ENCODE data around the gene CSDE1. TPM values are rescaled to one million over a fixed set of nuclear protein-coding genes. Genes with fewer than 3 reads are reported as not detected.
A peak's percentile ranks its signal among the peaks of the same experiment; 100 is the strongest.

CSDE1 gene
- total RNA-seq, 1 donor from 2014 or later = 900 TPM

- DNase-seq (ENCODE audit: low spot score) = peak; percentile 97
- intact Hi-C loops (cut with DNase I) = loop anchor here (10.0 kb wide), 2 partner anchors 156 to 326 kb away; partner anchors contain the start of gene TRIM33
Measured at GRCh38 chr1:114670083-114671010, 87.4 kb downstream of the CSDE1 start.

- intact Hi-C loops (cut with DNase I) = loop anchor here (2.0 to 10.0 kb wide), 3 partner anchors 47 to 325 kb away; partner anchors contain the start of genes NRAS and TRIM33
Measured at GRCh38 chr1:114669562-114670082, 88.2 kb downstream of the CSDE1 start, which contains the start of gene DENND2C. DENND2C (minus strand) TSS chr1:114670049; CDS start chr1:114625984, 44,065 bp downstream.

GRCh38 chr1:114668784-114669561 lies 88.8 kb downstream of the CSDE1 start:
- intact Hi-C loops (cut with DNase I) = loop anchor here (2.0 kb wide), 1 partner anchor 48 kb away; the partner anchor contains the start of gene NRAS
- DNase-seq (ENCODE audit: low spot score) = no peak

More at GRCh38 chr1:114669562-114670082, 88.2 kb downstream of the CSDE1 start, which contains the start of gene DENND2C:
- no peak for DNase-seq (ENCODE audit: low spot score)

- no peak for DNase-seq (ENCODE audit: low spot score)
- intact Hi-C loops (cut with DNase I) = loop anchor here (2.0 kb wide), 1 partner anchor 48 kb away; the partner anchor contains the start of gene NRAS
Measured at GRCh38 chr1:114668373-114668772, 89.4 kb downstream of the CSDE1 start.

GRCh38 chr1:114666954-114667353 lies 90.8 kb downstream of the CSDE1 start:
- no peak for DNase-seq (ENCODE audit: low spot score)

More at GRCh38 chr1:114666954-114667353, 90.8 kb downstream of the CSDE1 start:
- intact Hi-C loops (cut with DNase I) = no loop called here

Other genes with a start within 250 kb of the CSDE1 start
- 23.4 TPM for gene TRIM33, start 246.8 kb downstream of the CSDE1 start, total RNA-seq
- gene BCAS2, start 176.4 kb downstream of the CSDE1 start, total RNA-seq = 36.1 TPM
- 3.7 TPM for gene DENND2C, start 87.9 kb downstream of the CSDE1 start, total RNA-seq
- gene AMPD1, start 62.4 kb downstream of the CSDE1 start, total RNA-seq = 0.30 TPM
- 11.2 TPM for gene NRAS, start 41.2 kb downstream of the CSDE1 start, total RNA-seq
- 40.2 TPM for gene SIKE1, start 22.7 kb upstream of the CSDE1 start, total RNA-seq
- gene SYCP1, start 96.9 kb upstream of the CSDE1 start, total RNA-seq = not detected